IPS-NIHi7 (cell line): Measurements from ENCODE around the gene TRPT1.

ENCODE experiments used
- DNase-seq: peaks from one replicate; pipeline ENCODE4 v3.0.0; 2012; ENCODE audit warnings: mixed read lengths; ENCODE audit errors: extremely low spot score

TRPT1 gene

DNA sequence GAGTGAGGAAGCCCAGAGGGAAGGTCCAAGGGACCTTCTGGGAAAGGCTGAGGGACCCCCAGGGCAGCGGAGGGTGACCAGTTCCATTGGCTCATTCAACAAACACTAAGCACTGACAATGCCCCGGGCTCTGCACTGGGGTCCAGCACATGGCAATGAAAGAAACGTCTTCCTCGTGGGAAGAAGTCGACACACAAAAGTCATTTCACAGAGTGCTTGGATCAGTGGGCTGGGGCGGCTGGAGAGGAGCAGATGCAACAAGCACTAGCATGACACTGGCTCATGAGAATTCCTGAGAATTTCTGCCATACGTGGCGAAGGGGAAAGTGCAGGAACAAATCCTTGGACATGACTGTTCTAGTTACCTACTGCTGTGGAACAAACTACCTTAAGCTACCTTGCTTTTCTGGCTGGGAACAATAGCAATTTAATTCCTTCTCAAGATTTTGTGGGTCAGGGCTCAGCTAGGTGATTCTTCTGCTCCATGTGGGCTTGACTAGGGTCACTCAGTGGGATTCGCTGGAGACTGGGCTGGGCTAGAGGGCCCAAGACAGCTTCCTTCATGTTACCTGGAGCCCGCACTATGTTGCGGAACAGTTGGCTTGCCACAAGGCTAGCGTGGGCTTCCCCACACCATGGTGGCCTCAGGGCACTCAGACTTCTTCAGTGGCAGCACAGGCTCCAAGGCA lies 46.9 kb downstream of the TRPT1 start:
- DNase-seq = peak; percentile 2

GRCh38 chr11:64178203-64178602 lies 47.8 kb downstream of the TRPT1 start:
- DNase-seq = no peak

GRCh38 chr11:64176751-64177150 lies 49.2 kb downstream of the TRPT1 start:
- no peak for DNase-seq
